Right atrium auricular region (tissue), 2 donors: Measurements from ENCODE around the gene CCAR1. TPM values are rescaled to one million over a fixed set of nuclear protein-coding genes. Genes with fewer than 3 reads are reported as not detected.

Source experiments
- DNase-seq: peaks from one replicate; pipeline ENCODE4 v3.0.0-alpha.2; 2019; ENCODE audit warnings: low spot score
- H3K27ac ChIP-seq, 2 donors: fragments of 200-600 bp; sonication (generic); 1 replicate in 1 of 2; 2 replicates in 1 of 2; pipeline ENCODE4 v1.5.1; 2016 to 2019
- H3K27me3 ChIP-seq, 2 donors: fragments of 200-600 bp; sonication (generic); one replicate each; pipeline versions ENCODE4 v1.5.1 to v1.6.0; 2017 to 2019
- H3K36me3 ChIP-seq: fragments of 200-600 bp; sonication (generic); one replicate; pipeline ENCODE4 v1.5.1; 2016
- H3K4me1 ChIP-seq, 2 donors: fragments of 200-600 bp; sonication (generic); one replicate each; pipeline versions ENCODE4 v1.5.1 to v1.6.0; 2017 to 2019
- H3K4me3 ChIP-seq, 2 donors: fragments of 200-600 bp; sonication (generic); 1 replicate in 1 of 2; 2 replicates in 1 of 2; pipeline ENCODE4 v1.5.1; 2017 to 2019; ENCODE audit warnings: mild to moderate bottlenecking in 1 of 2, moderate library complexity in 1 of 2
- H3K9me3 ChIP-seq, 2 donors: fragments of 200-600 bp; sonication (generic); one replicate each; pipeline ENCODE4 v1.5.1; 2019
- total RNA-seq, 2 donors: library from RNA; depleted of rRNA; stranded (reverse); fragments of >200 nt; gene quantifications; one replicate each; pipeline ENCODE4 v1.1.0, GENCODE V29; 2016
- TF ChIP-seq, protein P1 (sequence below), 2 donors: fragments of 200-600 bp; sonication (generic); IDR thresholded peaks; one replicate each; pipeline ENCODE4 v1.5.1; 2019; ENCODE audit warnings: antibody characterized with exemption in 2 of 2

The CCAR1 gene
- total RNA-seq, 2 donors from 2014 or later = 21.0 to 25.0 TPM

DNA sequence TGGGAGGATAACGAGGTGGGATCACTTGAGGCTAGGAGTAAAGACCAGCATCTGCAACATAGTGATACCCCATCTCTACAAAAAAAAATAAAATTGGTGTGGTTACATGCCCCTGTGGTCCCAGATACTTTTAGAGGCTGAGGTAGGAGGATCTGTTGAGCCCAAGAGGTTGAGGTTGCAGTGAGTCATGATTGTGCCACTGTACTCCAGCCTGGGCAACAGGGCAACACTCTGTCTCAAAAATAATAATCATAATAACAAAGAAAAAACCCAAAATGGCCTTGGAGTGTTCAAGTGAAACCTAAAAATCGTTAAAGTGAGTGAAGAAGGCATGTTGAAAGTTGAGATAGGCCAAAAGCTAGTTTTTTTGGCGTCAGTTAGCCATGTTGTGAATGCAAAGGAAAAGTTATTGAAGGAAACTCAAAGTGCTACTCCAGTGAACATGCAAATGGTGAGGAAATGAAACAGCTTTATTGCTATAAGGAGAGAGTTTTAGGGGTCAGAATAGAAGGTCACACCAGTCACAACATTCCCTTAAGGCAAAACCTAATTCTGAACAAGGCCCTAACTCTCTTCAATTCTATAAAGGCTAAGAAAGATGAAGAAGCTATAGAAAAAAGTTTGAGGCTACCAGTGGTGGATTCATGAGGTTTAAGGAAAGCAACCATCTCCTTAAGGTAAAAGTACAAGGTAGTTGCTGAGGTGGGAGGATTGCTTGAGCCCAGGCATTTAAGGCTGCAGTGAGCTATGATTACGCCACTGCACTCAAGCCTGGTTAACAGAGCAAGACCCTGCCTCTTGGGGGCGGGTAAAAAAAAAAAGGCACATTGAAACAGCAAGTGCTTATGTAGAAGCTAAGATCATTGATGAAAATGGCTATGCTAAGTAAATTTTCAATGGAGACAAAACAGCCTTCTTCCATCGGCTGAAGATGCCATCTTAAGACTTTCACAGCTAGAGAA, 60.9 kb downstream of the CCAR1 start:
- DNase-seq = no peak
- H3K36me3 ChIP-seq = peaks cover 55% of the 10 kb centered on the region
- no peaks in the 10 kb centered on the region for H3K9me3 ChIP-seq
- no peaks in the 10 kb centered on the region for H3K4me1 ChIP-seq
- no peak overlapping the region for H3K27ac ChIP-seq
- no peak overlapping the region for H3K4me3 ChIP-seq
- TF ChIP-seq, protein P1, sequence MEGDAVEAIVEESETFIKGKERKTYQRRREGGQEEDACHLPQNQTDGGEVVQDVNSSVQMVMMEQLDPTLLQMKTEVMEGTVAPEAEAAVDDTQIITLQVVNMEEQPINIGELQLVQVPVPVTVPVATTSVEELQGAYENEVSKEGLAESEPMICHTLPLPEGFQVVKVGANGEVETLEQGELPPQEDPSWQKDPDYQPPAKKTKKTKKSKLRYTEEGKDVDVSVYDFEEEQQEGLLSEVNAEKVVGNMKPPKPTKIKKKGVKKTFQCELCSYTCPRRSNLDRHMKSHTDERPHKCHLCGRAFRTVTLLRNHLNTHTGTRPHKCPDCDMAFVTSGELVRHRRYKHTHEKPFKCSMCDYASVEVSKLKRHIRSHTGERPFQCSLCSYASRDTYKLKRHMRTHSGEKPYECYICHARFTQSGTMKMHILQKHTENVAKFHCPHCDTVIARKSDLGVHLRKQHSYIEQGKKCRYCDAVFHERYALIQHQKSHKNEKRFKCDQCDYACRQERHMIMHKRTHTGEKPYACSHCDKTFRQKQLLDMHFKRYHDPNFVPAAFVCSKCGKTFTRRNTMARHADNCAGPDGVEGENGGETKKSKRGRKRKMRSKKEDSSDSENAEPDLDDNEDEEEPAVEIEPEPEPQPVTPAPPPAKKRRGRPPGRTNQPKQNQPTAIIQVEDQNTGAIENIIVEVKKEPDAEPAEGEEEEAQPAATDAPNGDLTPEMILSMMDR (IDR thresholded peaks at IDR 0.05) = no peak
- no peaks in the 10 kb centered on the region for H3K27me3 ChIP-seq

DNA sequence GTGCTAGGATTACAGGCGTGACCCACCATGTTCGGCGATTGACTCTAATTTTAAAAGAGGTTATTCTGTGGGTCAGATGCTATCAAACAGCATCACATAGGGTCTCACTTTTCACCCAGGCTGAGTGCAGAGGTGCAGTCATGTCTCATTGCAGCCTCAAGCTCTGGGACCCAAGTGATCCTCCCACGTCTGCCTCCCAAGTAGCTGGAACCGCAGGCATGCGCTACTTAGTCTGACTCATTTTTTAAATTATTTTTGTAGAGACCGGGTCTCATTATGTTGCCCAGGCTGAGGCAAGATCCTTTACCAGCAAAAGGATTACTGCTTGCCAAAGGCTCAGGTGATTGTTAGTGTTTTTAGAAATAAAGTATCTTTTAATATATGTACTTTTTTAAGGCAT, 63.4 kb downstream of the CCAR1 start:
- H3K27ac ChIP-seq = no peak overlapping the region
- TF ChIP-seq, protein P1 (IDR thresholded peaks at IDR 0.05) = no peak
- H3K36me3 ChIP-seq = peaks cover 59% of the 10 kb centered on the region
- no peaks in the 10 kb centered on the region for H3K9me3 ChIP-seq
- no peak overlapping the region for H3K4me3 ChIP-seq
- H3K4me1 ChIP-seq = no peaks in the 10 kb centered on the region
- no peaks in the 10 kb centered on the region for H3K27me3 ChIP-seq
- no peak for DNase-seq

DNA sequence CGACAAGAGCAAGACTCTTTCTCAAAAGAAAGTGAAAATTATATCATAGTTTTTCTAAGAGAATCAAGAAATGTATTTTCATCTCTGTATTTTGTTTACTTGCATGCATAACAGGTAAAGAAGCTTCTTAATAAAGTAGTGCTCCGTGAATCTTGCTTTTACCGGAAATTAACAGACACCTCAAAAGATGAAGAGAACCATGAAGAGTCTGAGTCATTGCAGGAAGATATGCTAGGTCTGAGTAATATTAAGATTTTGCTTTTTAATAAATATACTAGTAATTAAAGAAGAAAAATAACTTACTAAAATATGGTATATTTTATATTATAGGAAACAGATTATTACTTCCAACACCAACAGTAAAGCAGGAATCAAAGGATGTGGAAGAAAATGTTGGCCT, 66.8 kb downstream of the CCAR1 start:
- Histone ChIP-seq H3K36me3 (peaks cover 80% of the 10 kb centered on the region), H3K4me1 (no peaks in the 10 kb centered on the region), H3K4me3 (no peak overlapping the region), H3K27me3 (no peaks in the 10 kb centered on the region), H3K9me3 (no peaks in the 10 kb centered on the region), H3K27ac (no peak overlapping the region)
- DNase-seq = no peak
- TF ChIP-seq, protein P1 (IDR thresholded peaks at IDR 0.05) = no peak

DNA sequence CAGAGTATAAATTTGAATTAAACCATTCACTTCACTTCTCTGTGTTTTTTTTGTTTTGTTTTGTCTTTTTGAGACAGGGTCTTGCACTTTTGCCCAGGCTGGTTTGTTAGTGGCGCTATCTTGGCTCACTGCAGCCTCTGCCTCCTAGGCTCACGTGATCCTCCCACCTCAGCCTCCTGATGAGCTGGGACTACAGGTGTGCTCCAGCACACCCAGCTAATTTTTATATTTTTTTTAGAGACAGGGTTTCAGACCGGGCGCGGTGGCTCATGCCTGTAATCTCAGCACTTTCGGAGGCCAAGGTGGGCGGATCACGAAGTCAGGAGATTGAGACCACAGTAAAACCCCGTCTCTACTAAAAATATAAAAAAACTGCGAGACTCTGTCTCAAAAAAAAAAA, 69.4 kb downstream of the CCAR1 start:
- H3K27ac ChIP-seq = no peak overlapping the region
- peaks cover 90% of the 10 kb centered on the region for H3K36me3 ChIP-seq
- no peaks in the 10 kb centered on the region for H3K9me3 ChIP-seq
- H3K27me3 ChIP-seq = no peaks in the 10 kb centered on the region
- TF ChIP-seq, protein P1 (IDR thresholded peaks at IDR 0.05) = no peak
- no peak for DNase-seq
- H3K4me1 ChIP-seq = no peaks in the 10 kb centered on the region
- no peak overlapping the region for H3K4me3 ChIP-seq

DNA sequence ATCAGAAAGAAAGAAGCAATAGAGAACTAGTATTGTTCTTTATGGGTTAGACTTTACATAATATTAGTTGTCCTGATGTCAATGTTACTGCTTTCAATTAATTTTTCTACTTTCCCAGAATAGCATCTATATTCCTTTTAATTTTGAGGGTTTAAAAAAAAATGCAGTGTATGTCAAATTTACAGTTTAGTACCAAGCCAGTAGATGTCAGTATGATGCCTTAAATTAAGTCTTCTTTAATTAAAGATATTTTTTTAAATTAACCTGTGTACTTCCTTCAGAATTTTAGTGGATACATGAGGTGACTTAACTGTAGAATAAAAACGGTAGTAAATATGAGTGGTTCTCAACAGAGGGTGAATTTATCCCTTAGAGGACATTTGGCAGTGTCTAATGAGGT, 71.1 kb downstream of the CCAR1 start:
- TF ChIP-seq, protein P1 (IDR thresholded peaks at IDR 0.05) = peak in 1 of 2 donors; percentile 30
- Histone ChIP-seq H3K36me3 (peaks cover 85% of the 10 kb centered on the region), H3K9me3 (no peaks in the 10 kb centered on the region), H3K4me1 (no peaks in the 10 kb centered on the region), H3K27me3 (no peaks in the 10 kb centered on the region), H3K4me3 (no peak overlapping the region), H3K27ac (no peak overlapping the region)
- DNase-seq = no peak
